GM23338 (cell line): ENCODE data around the gene RRAS2. TPM values are rescaled to one million over a fixed set of nuclear protein-coding genes. Genes with fewer than 3 reads are reported as not detected.
A peak's percentile ranks its signal among the peaks of the same experiment; 100 is the strongest.

Experiments used
- ATAC-seq: fragments of 200-7000 bp; cut with Tn5 transposase; 3 replicates; pipeline ENCODE4 v1.9.1; 2020
- DNase-seq: peaks from one replicate; pipeline ENCODE4 v3.0.0-alpha.2; 2015; ENCODE audit warnings: low spot score
- H2AFZ ChIP-seq: fragments of 200-600 bp; sonication (generic); 2 replicates; pipeline ENCODE4 v1.8.0; 2016; ENCODE audit warnings: antibody characterized with exemption, mild to moderate bottlenecking, moderate library complexity
- H3F3A ChIP-seq: fragments of 200-600 bp; sonication (generic); replicated peaks from 2 replicates; pipeline ENCODE4 v1.8.0; 2017; ENCODE audit warnings: antibody characterized with exemption, mixed run types, low read depth
- H3K27ac ChIP-seq: fragments of 200-600 bp; sonication (generic); 2 replicates; pipeline ENCODE4 v1.6.1; 2016; ENCODE audit warnings: low read depth
- H3K27me3 ChIP-seq: fragments of 200-600 bp; sonication (generic); 2 replicates; pipeline ENCODE4 v1.8.0; 2016; ENCODE audit warnings: mild to moderate bottlenecking, mixed run types, moderate library complexity; ENCODE audit not compliant: insufficient read depth
- H3K36me3 ChIP-seq: fragments of 200-600 bp; sonication (generic); 2 replicates; pipeline ENCODE4 v1.8.0; 2016; ENCODE audit warnings: mild to moderate bottlenecking; ENCODE audit not compliant: insufficient read depth
- H3K4me1 ChIP-seq: fragments of 200-600 bp; sonication (generic); 2 replicates; pipeline ENCODE4 v1.8.0; 2016; ENCODE audit warnings: mild to moderate bottlenecking, moderate library complexity; ENCODE audit not compliant: insufficient read depth
- H3K4me2 ChIP-seq: fragments of 200-600 bp; sonication (generic); 2 replicates; pipeline ENCODE4 v1.7.1; 2017; ENCODE audit warnings: mixed run types
- H3K4me3 ChIP-seq: fragments of 200-600 bp; sonication (generic); 2 replicates; pipeline ENCODE4 v1.6.1; 2016; ENCODE audit warnings: mixed run types
- H3K79me2 ChIP-seq: fragments of 200-600 bp; sonication (generic); replicated peaks from 2 replicates; pipeline ENCODE4 v1.8.0; 2017; ENCODE audit warnings: mild to moderate bottlenecking; ENCODE audit not compliant: insufficient read depth
- H3K9me2 ChIP-seq: fragments of 200-600 bp; sonication (generic); 2 replicates; pipeline ENCODE4 v1.8.0; 2017; ENCODE audit not compliant: insufficient read depth
- H4K20me1 ChIP-seq: fragments of 200-600 bp; sonication (generic); replicated peaks from 2 replicates; pipeline ENCODE4 v1.8.0; 2017; ENCODE audit warnings: mild to moderate bottlenecking; ENCODE audit not compliant: insufficient read depth
- H3K27ac Mint-ChIP-seq: 2 replicates; pipeline ENCODE4 v1.8.0; 2020; ENCODE audit warnings: inconsistent platforms, mild to moderate bottlenecking, moderate library complexity, mixed read lengths
- H3K27me3 Mint-ChIP-seq: 3 replicates; pipeline ENCODE4 v1.8.0; 2022; ENCODE audit warnings: low read depth, mild to moderate bottlenecking, moderate library complexity, mixed read lengths, inconsistent platforms; ENCODE audit not compliant: insufficient read depth, poor library complexity
- H3K36me3 Mint-ChIP-seq: 3 replicates; pipeline ENCODE4 v1.8.0; 2021; ENCODE audit warnings: low read depth, mild to moderate bottlenecking, inconsistent platforms, moderate library complexity, mixed read lengths
- H3K4me1 Mint-ChIP-seq: 3 replicates; pipeline ENCODE4 v1.8.0; 2020; ENCODE audit warnings: mild to moderate bottlenecking, inconsistent platforms, mixed read lengths
- H3K4me3 Mint-ChIP-seq: 3 replicates; pipeline ENCODE4 v1.8.0; 2021; ENCODE audit warnings: moderate library complexity, mild to moderate bottlenecking, inconsistent platforms, mixed read lengths
- H3K9me3 Mint-ChIP-seq: 3 replicates; pipeline ENCODE4 v1.8.0; 2020; ENCODE audit warnings: moderate library complexity, mild to moderate bottlenecking, inconsistent platforms, mixed read lengths
- NANOG ChIP-seq: IDR thresholded peaks from 2 replicates; pipeline ENCODE4 v1.6.1; 2016; ENCODE audit warnings: antibody characterized with exemption, borderline replicate concordance
- ZNF114 ChIP-seq: fragments of 250-450 bp; sonication (Bioruptor Pico); IDR thresholded peaks from 2 replicates; pipeline ENCODE4 v1.5.0; 2020; ENCODE audit warnings: mild to moderate bottlenecking, moderate library complexity
- ZNF462 ChIP-seq: fragments of 250-450 bp; sonication (Bioruptor Pico); IDR thresholded peaks from 2 replicates; pipeline ENCODE4 v1.5.0; 2020; ENCODE audit warnings: mild to moderate bottlenecking, moderate library complexity
- polyA plus RNA-seq: library from polyadenylated mRNA; unstranded; fragments of >200 nt; fragmentation: Nextera tagmentation; extraction: Ambion mirVana; gene quantifications from 2 replicates; pipeline ENCODE4 v1.2.1, GENCODE V29; 2016
- total RNA-seq: library from RNA; depleted of rRNA; stranded (reverse); fragments of >200 nt; shearing (Covaris generic); gene quantifications from 2 replicates; pipeline ENCODE4 v1.2.3, GENCODE V29; 2014
- TF ChIP-seq, protein P1 (sequence below): IDR thresholded peaks from one replicate; pipeline ENCODE4 v1.6.1; 2018; ENCODE audit warnings: antibody characterized with exemption; ENCODE audit not compliant: unreplicated experiment
- TF ChIP-seq, protein P2 (sequence below), 2 experiments: fragments of 200-600 bp in 1 of 2; sonication (generic) in 1 of 2; conservative IDR thresholded peaks; 2 replicates each; pipeline versions ENCODE4 v1.5.1 to v1.6.1; 2016 to 2017; ENCODE audit warnings: antibody characterized with exemption in 2 of 2, low read depth in 2 of 2, mild to moderate bottlenecking in 2 of 2, moderate library complexity in 1 of 2

The RRAS2 gene
- total and polyA plus RNA-seq, 2 experiments from 2014 or later = 196 to 293 TPM

DNA sequence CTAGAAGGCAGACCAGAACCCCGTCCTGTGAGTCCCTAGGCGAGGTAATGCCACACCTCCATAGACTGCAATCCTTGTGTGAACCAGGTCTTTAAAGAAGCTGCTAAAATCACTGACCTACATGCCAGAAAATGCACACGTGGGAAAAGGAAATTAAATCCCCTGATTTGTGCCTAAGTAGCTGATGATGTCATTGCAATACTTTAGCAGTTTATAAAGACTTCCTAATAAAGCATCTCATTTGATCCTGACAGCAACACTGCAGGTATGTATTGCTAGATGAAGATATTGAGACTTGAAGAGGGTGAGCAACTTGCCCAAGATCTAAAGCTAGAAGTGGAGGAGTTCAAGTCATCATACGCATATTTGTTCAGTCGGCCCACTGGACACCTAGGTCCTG is 107.2 kb downstream of the RRAS2 start:
- no peaks in the 10 kb centered on the region for H3K9me2 ChIP-seq
- TF ChIP-seq, protein P1, sequence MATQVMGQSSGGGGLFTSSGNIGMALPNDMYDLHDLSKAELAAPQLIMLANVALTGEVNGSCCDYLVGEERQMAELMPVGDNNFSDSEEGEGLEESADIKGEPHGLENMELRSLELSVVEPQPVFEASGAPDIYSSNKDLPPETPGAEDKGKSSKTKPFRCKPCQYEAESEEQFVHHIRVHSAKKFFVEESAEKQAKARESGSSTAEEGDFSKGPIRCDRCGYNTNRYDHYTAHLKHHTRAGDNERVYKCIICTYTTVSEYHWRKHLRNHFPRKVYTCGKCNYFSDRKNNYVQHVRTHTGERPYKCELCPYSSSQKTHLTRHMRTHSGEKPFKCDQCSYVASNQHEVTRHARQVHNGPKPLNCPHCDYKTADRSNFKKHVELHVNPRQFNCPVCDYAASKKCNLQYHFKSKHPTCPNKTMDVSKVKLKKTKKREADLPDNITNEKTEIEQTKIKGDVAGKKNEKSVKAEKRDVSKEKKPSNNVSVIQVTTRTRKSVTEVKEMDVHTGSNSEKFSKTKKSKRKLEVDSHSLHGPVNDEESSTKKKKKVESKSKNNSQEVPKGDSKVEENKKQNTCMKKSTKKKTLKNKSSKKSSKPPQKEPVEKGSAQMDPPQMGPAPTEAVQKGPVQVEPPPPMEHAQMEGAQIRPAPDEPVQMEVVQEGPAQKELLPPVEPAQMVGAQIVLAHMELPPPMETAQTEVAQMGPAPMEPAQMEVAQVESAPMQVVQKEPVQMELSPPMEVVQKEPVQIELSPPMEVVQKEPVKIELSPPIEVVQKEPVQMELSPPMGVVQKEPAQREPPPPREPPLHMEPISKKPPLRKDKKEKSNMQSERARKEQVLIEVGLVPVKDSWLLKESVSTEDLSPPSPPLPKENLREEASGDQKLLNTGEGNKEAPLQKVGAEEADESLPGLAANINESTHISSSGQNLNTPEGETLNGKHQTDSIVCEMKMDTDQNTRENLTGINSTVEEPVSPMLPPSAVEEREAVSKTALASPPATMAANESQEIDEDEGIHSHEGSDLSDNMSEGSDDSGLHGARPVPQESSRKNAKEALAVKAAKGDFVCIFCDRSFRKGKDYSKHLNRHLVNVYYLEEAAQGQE = no peak
- no peaks in the 10 kb centered on the region for H3K4me1 ChIP-seq
- H3K27me3 ChIP-seq = no peaks in the 10 kb centered on the region
- peaks cover 4% of the 10 kb centered on the region for H3K27me3 Mint-ChIP-seq
- no peak overlapping the region for H3K4me3 Mint-ChIP-seq
- no peak for DNase-seq
- H3K4me1 Mint-ChIP-seq = peaks cover 24% of the 10 kb centered on the region
- no peaks in the 10 kb centered on the region for H3K36me3 Mint-ChIP-seq
- H3K4me2 ChIP-seq = no peak overlapping the region
- ATAC-seq = no peak
- H4K20me1 ChIP-seq = no peaks in the 10 kb centered on the region
- no peaks in the 10 kb centered on the region for H3F3A ChIP-seq
- H3K27ac Mint-ChIP-seq = no peak overlapping the region
- no peak overlapping the region for H3K27ac ChIP-seq
- H3K4me3 ChIP-seq = no peak overlapping the region
- H2AFZ ChIP-seq = no peak overlapping the region
- no peaks in the 10 kb centered on the region for H3K36me3 ChIP-seq
- H3K79me2 ChIP-seq = no peaks in the 10 kb centered on the region
- H3K9me3 Mint-ChIP-seq = no peaks in the 10 kb centered on the region

DNA sequence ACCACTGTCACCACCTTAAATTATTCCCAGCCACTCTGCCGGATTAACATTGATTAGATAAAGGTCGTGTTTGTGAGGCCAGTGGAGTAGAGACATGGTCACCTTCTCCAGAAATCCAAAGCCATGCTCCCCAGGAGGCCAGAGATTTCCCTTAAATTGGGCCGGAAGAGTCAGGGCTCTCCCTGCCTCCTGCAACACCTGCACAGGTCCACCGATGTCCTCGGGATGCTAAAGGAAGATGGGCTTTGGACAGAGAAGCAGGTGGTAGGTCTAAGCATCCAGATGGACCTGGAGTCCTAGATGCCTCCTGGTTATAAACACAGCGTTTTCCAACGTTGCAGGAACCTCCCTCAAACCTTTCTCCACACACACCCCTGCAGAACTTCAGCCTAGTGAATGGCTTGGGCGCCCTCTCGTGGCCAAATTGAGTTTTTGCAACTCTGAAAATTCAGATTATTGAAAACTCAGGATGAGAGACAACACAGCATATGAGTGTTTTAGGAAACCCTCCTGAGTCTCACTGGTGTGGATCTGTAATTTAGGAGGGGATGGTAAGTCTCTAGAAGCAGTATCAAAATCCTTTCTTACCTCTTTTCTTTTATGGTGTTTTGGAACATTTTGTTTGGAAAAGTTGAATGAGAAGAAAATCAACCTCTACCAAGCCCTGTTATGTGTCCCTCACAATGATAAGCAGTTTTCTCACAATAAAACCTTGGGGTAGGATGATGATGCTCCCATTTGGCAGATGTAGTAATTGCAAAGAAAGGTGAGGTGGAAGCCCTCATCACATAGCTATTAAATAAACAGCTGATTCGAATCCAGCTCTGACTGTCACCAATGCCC is 109.6 kb downstream of the RRAS2 start:
- TF ChIP-seq ZNF462 (CRISPR knock-in tag) (peak; percentile 83), ZNF114 (peak; percentile 63; the same call in 1 of the 2 replicates), NANOG (no peak)
- TF ChIP-seq, protein P2, sequence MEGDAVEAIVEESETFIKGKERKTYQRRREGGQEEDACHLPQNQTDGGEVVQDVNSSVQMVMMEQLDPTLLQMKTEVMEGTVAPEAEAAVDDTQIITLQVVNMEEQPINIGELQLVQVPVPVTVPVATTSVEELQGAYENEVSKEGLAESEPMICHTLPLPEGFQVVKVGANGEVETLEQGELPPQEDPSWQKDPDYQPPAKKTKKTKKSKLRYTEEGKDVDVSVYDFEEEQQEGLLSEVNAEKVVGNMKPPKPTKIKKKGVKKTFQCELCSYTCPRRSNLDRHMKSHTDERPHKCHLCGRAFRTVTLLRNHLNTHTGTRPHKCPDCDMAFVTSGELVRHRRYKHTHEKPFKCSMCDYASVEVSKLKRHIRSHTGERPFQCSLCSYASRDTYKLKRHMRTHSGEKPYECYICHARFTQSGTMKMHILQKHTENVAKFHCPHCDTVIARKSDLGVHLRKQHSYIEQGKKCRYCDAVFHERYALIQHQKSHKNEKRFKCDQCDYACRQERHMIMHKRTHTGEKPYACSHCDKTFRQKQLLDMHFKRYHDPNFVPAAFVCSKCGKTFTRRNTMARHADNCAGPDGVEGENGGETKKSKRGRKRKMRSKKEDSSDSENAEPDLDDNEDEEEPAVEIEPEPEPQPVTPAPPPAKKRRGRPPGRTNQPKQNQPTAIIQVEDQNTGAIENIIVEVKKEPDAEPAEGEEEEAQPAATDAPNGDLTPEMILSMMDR (conservative IDR thresholded peaks at IDR 0.05; ENCODE audit: low read depth in 2 of 2) = peak; percentile 97
- no peaks in the 10 kb centered on the region for H3K27me3 ChIP-seq
- H3K4me1 ChIP-seq = no peaks in the 10 kb centered on the region
- no peak overlapping the region for H2AFZ ChIP-seq
- no peaks in the 10 kb centered on the region for H3K36me3 Mint-ChIP-seq
- H3K9me2 ChIP-seq = no peaks in the 10 kb centered on the region
- peaks cover 5% of the 10 kb centered on the region for H3K27me3 Mint-ChIP-seq
- peaks cover 28% of the 10 kb centered on the region for H3K4me1 Mint-ChIP-seq
- no peaks in the 10 kb centered on the region for H3K36me3 ChIP-seq
- no peak overlapping the region for H3K4me3 Mint-ChIP-seq
- no peaks in the 10 kb centered on the region for H4K20me1 ChIP-seq
- no peak overlapping the region for H3K27ac ChIP-seq
- H3K27ac Mint-ChIP-seq = 0 out of 2 replicates have a peak overlapping the region, but pooled peaks have one; percentile 14
- no peaks in the 10 kb centered on the region for H3K9me3 Mint-ChIP-seq
- DNase-seq (peak; percentile 82), ATAC-seq (peak; percentile 77)
- H3K79me2 ChIP-seq = no peaks in the 10 kb centered on the region
- H3K4me2 ChIP-seq = no peak overlapping the region
- H3F3A ChIP-seq = no peaks in the 10 kb centered on the region
- no peak overlapping the region for H3K4me3 ChIP-seq
